22Rv1 (cell line): Measurements from ENCODE around the gene SBF2.
A peak's percentile ranks its signal among the peaks of the same experiment; 100 is the strongest.

ENCODE experiments used
- H3K27ac ChIP-seq: fragments of 450-650 bp; 2 replicates; pipeline ENCODE4 v1.5.1; 2017
- ZFX ChIP-seq: fragments of 450-650 bp; IDR thresholded peaks from 2 replicates; pipeline ENCODE4 v1.6.1; 2017; ENCODE audit warnings: antibody characterized with exemption, borderline replicate concordance
- TF ChIP-seq, protein P1 (sequence below): fragments of 450-650 bp; IDR thresholded peaks from 2 replicates; pipeline ENCODE4 v1.5.1; 2017; ENCODE audit warnings: mild to moderate bottlenecking

SBF2 gene

DNA sequence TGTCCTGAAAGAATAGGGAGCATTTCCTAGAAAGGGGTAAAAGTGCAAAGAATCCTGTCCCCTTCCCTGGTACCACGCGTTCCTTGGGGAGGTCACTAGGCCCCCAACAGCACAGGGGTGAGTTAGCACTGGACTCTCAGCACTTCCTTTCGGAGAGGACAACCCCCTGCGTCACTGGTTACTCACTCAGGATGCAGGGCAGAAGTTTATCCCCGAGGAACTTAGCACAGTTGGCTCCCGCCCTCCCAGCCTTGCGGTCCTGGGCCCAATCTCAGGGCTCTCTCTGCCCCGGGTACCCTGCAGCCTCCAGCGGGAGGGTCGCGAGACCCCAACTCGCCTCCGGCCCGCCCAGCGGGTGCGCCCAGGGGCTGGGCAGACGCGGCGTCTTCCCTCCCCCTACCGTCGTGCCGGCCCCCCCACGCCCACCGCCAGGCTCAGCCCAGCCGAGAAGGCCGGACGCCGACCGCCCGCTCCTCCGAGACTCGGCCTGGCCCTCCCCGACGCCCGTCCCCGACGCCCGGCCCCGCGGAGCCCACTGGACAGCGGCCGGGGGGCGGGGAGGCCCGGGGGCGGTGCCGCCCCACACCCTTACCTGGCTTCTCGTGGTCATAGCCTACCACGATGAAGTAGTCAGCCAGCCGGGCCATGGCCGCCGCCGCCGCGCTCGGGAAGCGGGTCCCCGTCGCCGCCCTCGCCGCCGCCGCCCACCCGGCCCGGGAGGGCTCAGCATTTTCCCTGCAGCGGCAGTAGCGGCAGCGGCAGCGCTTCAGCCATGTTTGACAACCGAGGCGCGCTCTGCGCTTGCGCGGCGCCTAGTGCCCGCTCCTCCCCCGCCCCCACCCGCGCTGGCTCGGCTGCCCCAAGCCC lies at the start of gene SBF2:
Gene SBF2 (minus strand): TSS at position 797 of the 867 bp plus-strand sequence. CDS start 150 bp downstream, at position 647.
- no peak for TF ChIP-seq ZFX
- H3K27ac ChIP-seq = peak within 1 kb of the TSS; percentile 72

DNA sequence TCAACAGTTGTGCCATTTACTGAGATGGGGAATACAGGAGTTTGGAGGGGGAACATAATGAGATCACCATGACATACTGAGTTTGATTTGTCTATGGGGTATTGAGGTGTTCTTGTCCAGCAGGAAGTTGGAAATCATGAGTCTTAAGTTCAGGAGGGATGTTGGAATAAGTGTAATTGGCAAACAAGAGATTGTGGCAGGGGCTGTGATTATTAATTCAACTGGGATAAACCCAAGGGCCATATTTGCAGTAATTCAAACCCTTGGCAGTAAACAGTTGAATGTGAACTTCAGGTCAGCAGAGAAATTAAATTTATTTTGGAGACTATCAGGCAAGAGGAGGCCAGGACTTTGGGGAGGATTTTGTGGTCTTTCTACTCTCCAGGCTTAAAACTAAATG lies 44.3 kb upstream of the SBF2 start:
- no peak overlapping the region for H3K27ac ChIP-seq
- TF ChIP-seq ZFX = no peak
- TF ChIP-seq, protein P1, sequence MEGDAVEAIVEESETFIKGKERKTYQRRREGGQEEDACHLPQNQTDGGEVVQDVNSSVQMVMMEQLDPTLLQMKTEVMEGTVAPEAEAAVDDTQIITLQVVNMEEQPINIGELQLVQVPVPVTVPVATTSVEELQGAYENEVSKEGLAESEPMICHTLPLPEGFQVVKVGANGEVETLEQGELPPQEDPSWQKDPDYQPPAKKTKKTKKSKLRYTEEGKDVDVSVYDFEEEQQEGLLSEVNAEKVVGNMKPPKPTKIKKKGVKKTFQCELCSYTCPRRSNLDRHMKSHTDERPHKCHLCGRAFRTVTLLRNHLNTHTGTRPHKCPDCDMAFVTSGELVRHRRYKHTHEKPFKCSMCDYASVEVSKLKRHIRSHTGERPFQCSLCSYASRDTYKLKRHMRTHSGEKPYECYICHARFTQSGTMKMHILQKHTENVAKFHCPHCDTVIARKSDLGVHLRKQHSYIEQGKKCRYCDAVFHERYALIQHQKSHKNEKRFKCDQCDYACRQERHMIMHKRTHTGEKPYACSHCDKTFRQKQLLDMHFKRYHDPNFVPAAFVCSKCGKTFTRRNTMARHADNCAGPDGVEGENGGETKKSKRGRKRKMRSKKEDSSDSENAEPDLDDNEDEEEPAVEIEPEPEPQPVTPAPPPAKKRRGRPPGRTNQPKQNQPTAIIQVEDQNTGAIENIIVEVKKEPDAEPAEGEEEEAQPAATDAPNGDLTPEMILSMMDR = no peak

DNA sequence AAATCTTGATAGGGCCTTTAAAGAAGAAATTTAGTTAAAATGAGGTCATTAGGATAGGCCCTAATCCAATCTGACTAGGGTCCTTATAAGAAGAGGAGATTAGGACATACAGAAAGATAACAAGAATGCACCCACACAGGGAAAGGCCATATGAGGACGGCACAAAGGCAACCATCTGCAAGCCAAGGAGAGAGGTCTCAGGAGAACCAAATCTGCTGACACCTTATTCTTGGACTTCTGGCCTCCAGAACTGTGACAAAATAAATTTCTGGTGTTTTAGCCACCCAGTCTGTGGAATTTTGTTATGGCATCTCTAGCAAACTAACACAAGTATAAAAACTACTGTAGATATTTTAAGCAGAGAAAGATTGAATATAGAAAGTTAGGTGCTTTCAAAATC lies 39.5 kb upstream of the SBF2 start:
- no peak overlapping the region for H3K27ac ChIP-seq
- TF ChIP-seq, protein P1 = no peak
- no peak for TF ChIP-seq ZFX

DNA sequence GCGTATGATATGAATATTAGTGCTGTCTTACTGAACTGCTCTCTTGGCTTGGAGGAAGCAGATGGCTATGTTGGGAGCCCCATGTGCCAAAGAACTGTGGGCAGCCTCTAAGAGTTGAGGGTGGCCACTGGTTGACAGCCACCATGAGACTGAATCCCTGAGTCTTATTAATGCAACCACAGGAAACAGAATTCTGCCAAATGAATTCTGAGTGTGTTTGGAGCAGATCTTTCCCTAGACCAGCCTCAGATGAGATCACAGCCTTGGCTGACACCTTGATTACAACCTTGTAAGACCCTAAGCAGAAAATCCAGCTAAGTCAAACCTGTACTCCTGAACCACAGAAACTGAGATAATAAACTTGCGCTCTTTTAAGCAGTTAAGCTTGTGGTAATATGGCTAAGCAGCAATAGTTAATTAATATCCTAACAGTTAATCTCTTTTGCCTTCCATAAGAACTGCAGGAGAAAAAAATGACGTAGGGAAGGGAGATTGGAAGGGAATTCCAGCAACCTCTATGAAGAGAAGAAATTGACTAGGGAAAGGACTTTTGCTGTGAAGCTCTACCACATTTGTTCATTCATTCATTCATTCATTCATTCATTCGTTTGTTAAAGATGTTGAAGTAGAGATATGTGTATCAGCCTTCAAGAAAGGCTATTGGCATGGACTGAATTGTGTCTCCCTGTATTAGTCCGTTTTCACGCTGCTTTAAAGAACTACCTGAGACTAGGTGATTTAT lies 37.7 kb upstream of the SBF2 start:
- no peak overlapping the region for H3K27ac ChIP-seq
- TF ChIP-seq, protein P1 = no peak
- TF ChIP-seq ZFX = no peak

DNA sequence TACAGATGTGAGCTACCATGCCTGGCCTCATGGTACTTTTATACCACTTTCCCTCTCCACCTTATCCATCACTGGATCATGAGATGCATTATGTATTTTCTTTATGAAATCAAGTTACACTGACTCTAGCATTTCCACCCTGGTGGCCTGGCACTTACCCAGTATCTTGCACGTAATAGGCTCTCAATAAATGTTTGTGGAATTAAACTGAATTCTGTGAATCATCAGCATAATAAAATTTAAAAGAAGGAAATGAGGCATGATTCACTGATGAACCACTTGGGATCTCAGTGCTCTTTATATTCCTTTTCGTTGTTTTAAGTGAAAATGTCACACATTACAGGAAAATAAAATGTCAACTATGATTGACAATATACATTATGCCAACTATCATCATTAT lies 35.9 kb upstream of the SBF2 start:
- no peak overlapping the region for H3K27ac ChIP-seq
- TF ChIP-seq, protein P1 = no peak
- no peak for TF ChIP-seq ZFX

DNA sequence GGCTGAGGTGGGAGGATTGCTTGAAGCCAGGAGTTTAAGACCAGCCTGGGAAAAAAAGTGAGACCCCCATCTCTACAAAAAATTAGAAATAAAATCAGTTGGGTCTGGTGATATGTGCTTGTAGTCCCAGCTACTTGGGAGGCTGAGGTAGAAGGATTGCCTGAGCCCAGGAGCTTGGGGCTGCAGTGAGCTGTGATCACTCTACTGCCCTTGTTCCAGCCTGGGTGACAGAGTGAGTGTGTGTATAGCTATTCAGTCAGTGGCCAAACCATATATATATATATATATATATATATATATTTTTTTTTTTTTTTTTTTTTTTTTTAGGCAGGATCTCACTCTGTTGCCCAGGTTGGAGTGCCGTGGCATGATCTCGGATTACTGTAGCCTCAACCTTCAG lies 35.3 kb upstream of the SBF2 start:
- no peak overlapping the region for H3K27ac ChIP-seq

DNA sequence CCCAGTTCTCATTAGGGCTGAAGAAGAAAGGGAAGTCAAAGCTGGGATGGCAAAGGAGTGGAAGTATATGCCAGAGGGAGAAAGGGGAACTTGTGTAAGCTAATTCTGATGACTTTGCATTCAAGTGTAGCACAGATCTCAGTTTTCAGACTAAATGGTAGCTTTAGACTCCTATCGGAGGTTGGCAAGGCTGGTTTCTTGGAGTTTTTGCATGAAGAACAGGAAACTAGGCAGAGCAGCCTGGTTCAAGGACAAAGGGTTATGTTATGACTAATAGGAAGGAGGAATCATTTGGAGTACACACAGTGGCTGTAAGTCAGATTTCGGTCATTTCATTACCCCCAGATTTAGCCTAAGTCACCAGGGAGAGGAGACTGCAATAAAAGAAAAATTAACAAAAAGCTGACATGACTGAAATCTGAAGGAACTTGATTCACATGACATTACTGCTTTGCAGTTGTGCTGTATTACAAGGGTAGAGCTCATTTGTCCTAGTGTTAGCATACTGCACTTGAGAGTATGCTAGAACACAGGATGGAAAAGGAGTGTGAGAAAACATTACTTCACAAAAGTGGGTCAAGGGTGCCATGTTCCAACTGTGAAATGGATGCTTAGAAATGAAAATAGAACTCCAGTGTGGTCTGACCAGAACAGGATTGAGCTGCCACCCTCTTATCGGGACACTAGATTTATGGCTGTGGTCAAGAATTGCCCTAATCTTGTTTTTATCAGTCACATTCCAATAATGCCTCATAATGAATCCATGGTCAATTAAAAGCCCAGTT lies 34.5 kb upstream of the SBF2 start:
- TF ChIP-seq, protein P1 = no peak
- no peak for TF ChIP-seq ZFX
- no peak overlapping the region for H3K27ac ChIP-seq

More for the DNA sequence above, 35.3 kb upstream of the SBF2 start:
- TF ChIP-seq, protein P1 = no peak
- no peak for TF ChIP-seq ZFX
